PFSK-1 (cell line): Measurements from ENCODE around the gene MYO5B.

Experiments
- FOXP2 ChIP-seq: optimal IDR thresholded peaks from 2 replicates; pipeline ENCODE3; 2011; ENCODE audit warnings: borderline replicate concordance, control low read depth, inconsistent platforms; ENCODE audit not compliant: insufficient read depth; ENCODE audit errors: extremely low read length, extremely low read depth
- POLR2AphosphoS5 ChIP-seq: IDR thresholded peaks from 2 replicates; pipeline ENCODE4 v1.6.1; 2012; ENCODE audit warnings: low read depth, mild to moderate bottlenecking, control low read depth, low read length, moderate library complexity
- REST ChIP-seq, 2 experiments: IDR thresholded peaks; 2 replicates each; pipeline versions ENCODE4 v1.6.1 to v1.8.0; 2011 to 2012; ENCODE audit warnings: low read depth in 2 of 2, low read length in 2 of 2, control low read depth in 1 of 2, inconsistent platforms in 1 of 2, mild to moderate bottlenecking in 1 of 2, moderate library complexity in 1 of 2; ENCODE audit not compliant: insufficient read depth in 1 of 2
- SIN3A ChIP-seq: IDR thresholded peaks from 2 replicates; pipeline ENCODE4 v1.6.1; 2012; ENCODE audit warnings: mild to moderate bottlenecking, low read length, moderate library complexity, borderline replicate concordance; ENCODE audit not compliant: insufficient read depth
- TAF1 ChIP-seq: IDR thresholded peaks from 2 replicates; pipeline ENCODE4 v1.6.1; 2012; ENCODE audit warnings: low read length, control low read depth, borderline replicate concordance; ENCODE audit not compliant: insufficient read depth

Gene MYO5B

GRCh38 chr18:49849331-49850217, 345.4 kb downstream of the MYO5B start:
- TF ChIP-seq TAF1 (no peak), FOXP2 (peak; percentile 42), SIN3A (no peak)

- TF ChIP-seq REST (IDR thresholded peaks at IDR 0.05; ENCODE audit: insufficient read depth in 1 of 2, low read depth in 2 of 2, low read length in 2 of 2), result no peak
- TF ChIP-seq SIN3A, result no peak
- TF ChIP-seq FOXP2, result no peak
- TF ChIP-seq POLR2AphosphoS5, result no peak
- TF ChIP-seq TAF1, result no peak
Measured at GRCh38 chr18:49848115-49848514, 346.8 kb downstream of the MYO5B start.

- no peak for TF ChIP-seq POLR2AphosphoS5
- no peak for TF ChIP-seq FOXP2
- no peak for TF ChIP-seq SIN3A
- TF ChIP-seq REST (IDR thresholded peaks at IDR 0.05; ENCODE audit: insufficient read depth in 1 of 2, low read depth in 2 of 2, low read length in 2 of 2), result no peak
- no peak for TF ChIP-seq TAF1
Measured at GRCh38 chr18:49847524-49847923, 347.4 kb downstream of the MYO5B start.

- 0 out of 4 replicates have a peak, but pooled peaks of 1 of the 2 experiments have one; percentile 52 for TF ChIP-seq REST (IDR thresholded peaks at IDR 0.05; ENCODE audit: insufficient read depth in 1 of 2, low read depth in 2 of 2, low read length in 2 of 2)
- TF ChIP-seq FOXP2, result peak; percentile 79
- no peak for TF ChIP-seq SIN3A
Measured at GRCh38 chr18:49846718-49847470, 348.1 kb downstream of the MYO5B start.

- TF ChIP-seq SIN3A (no peak), POLR2AphosphoS5 (no peak), TAF1 (no peak), REST (IDR thresholded peaks at IDR 0.05; ENCODE audit: insufficient read depth in 1 of 2, low read depth in 2 of 2, low read length in 2 of 2) (no peak)
Measured at GRCh38 chr18:49846361-49846662, 348.6 kb downstream of the MYO5B start.
